HEK293 (cell line): ENCODE results near the gene PDE4B.

ENCODE experiments used
- CTCF ChIA-PET: fragments of 350-600 bp; formaldehyde crosslinking; extraction: SDS; loops from one replicate; lab custom pipeline; 2021; ENCODE audit warnings: antibody characterized with exemption; lab: Yijun Ruan, JAX
- POLR2A ChIA-PET: fragments of 300-600 bp; formaldehyde crosslinking; extraction: SDS; loops from one replicate; lab custom pipeline; 2020; ENCODE audit warnings: antibody characterized with exemption, inconsistent platforms; lab: Yijun Ruan, JAX
- H3K27ac ChIP-seq: fragments of 200-500 bp; sonication (Bioruptor generic); 2 replicates; pipeline ENCODE4 v1.5.1; 2014; ENCODE audit warnings: low read depth, low read length, control low read depth, inconsistent platforms; ENCODE audit errors: extremely low read depth
- H3K36me3 ChIP-seq, 2 experiments: fragments of 200-500 bp in 1 of 2; sonication (Bioruptor generic) in 1 of 2; 1 replicate in 1 of 2; 2 replicates in 1 of 2; pipeline ENCODE4 v1.5.1; 2014 to 2017; ENCODE audit warnings: inconsistent platforms in 2 of 2, low read length in 2 of 2; ENCODE audit not compliant: control insufficient read depth in 2 of 2, insufficient read depth in 1 of 2
- H3K4me1 ChIP-seq: fragments of 200-500 bp; sonication (Bioruptor generic); 2 replicates; pipeline ENCODE4 v1.5.1; 2014; ENCODE audit warnings: mild to moderate bottlenecking, low read length, inconsistent platforms; ENCODE audit not compliant: control insufficient read depth, insufficient read depth
- H3K4me3 ChIP-seq: 2 replicates; pipeline ENCODE4 v1.5.1; 2011; ENCODE audit warnings: low read depth, mild to moderate bottlenecking, control low read depth, low read length, moderate library complexity
- H3K9me3 ChIP-seq: fragments of 200-500 bp; sonication (Bioruptor generic); 2 replicates; pipeline ENCODE4 v1.5.1; 2014; ENCODE audit warnings: low read depth, low read length, inconsistent platforms; ENCODE audit not compliant: control insufficient read depth, insufficient read depth
- EGR2 ChIP-seq: fragments of 450-650 bp; formaldehyde crosslinking; IDR thresholded peaks from 2 replicates; pipeline ENCODE4 v1.5.1; 2016; ENCODE audit warnings: low read depth, missing biosample characterization, missing genetic modification characterization
- FEZF1 ChIP-seq: fragments of 450-650 bp; formaldehyde crosslinking; IDR thresholded peaks from 2 replicates; pipeline ENCODE4 v1.5.1; 2016; ENCODE audit warnings: missing biosample characterization, missing genetic modification characterization
- HOXD13 ChIP-seq: sonication (generic); formaldehyde crosslinking; IDR thresholded peaks from 2 replicates; pipeline ENCODE4 v1.8.0; 2022; ENCODE audit warnings: missing genetic modification reagents, borderline replicate concordance
- SETDB1 ChIP-seq: IDR thresholded peaks from one replicate; pipeline ENCODE4 v1.6.1; 2017; ENCODE audit warnings: mild to moderate bottlenecking, low read length, moderate library complexity, mixed read lengths; ENCODE audit not compliant: insufficient read length
- TRIM28 ChIP-seq: IDR thresholded peaks from 2 replicates; pipeline ENCODE4 v1.6.1; 2011; ENCODE audit warnings: low read length, control low read depth, borderline replicate concordance
- ZBTB21 ChIP-seq: fragments of 450-650 bp; formaldehyde crosslinking; IDR thresholded peaks from 2 replicates; pipeline ENCODE4 v1.5.1; 2017; ENCODE audit warnings: missing biosample characterization, missing genetic modification characterization
- ZNF184 ChIP-seq: fragments of 450-650 bp; IDR thresholded peaks from 2 replicates; pipeline ENCODE4 v1.5.1; 2018; ENCODE audit warnings: missing biosample characterization, mild to moderate bottlenecking, missing genetic modification characterization
- ZNF529 ChIP-seq: fragments of 450-650 bp; formaldehyde crosslinking; IDR thresholded peaks from 2 replicates; pipeline ENCODE4 v1.5.1; 2017; ENCODE audit warnings: missing genetic modification characterization, missing biosample characterization; ENCODE audit not compliant: insufficient replicate concordance
- ZNF623 ChIP-seq: fragments of 450-650 bp; formaldehyde crosslinking; IDR thresholded peaks from 2 replicates; pipeline ENCODE4 v1.5.1; 2016; ENCODE audit warnings: missing biosample characterization, missing genetic modification characterization
- ZNF626 ChIP-seq: fragments of 450-650 bp; sonication (Bioruptor Pico); formaldehyde crosslinking; IDR thresholded peaks from 2 replicates; pipeline ENCODE4 v1.5.1; 2018; ENCODE audit warnings: missing biosample characterization, missing genetic modification characterization, inconsistent platforms
- ZNF843 ChIP-seq: fragments of 450-650 bp; formaldehyde crosslinking; IDR thresholded peaks from 2 replicates; pipeline ENCODE4 v1.5.1; 2016; ENCODE audit warnings: missing biosample characterization, missing genetic modification characterization
- TF ChIP-seq, protein P1 (sequence below): fragments of 450-650 bp; formaldehyde crosslinking; IDR thresholded peaks from 2 replicates; pipeline ENCODE4 v1.5.1; 2016; ENCODE audit warnings: missing biosample characterization, missing genetic modification characterization
- TF ChIP-seq, protein P2 (sequence below): fragments of 450-650 bp; formaldehyde crosslinking; IDR thresholded peaks from 2 replicates; pipeline ENCODE4 v1.5.0; 2017; ENCODE audit warnings: missing biosample characterization, missing genetic modification characterization, borderline replicate concordance
- TF ChIP-seq, protein P3 (sequence below): fragments of 450-650 bp; formaldehyde crosslinking; IDR thresholded peaks from 2 replicates; pipeline ENCODE4; 2016; ENCODE audit warnings: missing biosample characterization, missing genetic modification characterization
- TF ChIP-seq, protein P4 (sequence below): fragments of 450-650 bp; formaldehyde crosslinking; IDR thresholded peaks from 2 replicates; pipeline ENCODE4 v1.5.1; 2016; ENCODE audit warnings: missing biosample characterization, missing genetic modification characterization, low read depth
- TF ChIP-seq, protein P5 (sequence below): fragments of 450-650 bp; formaldehyde crosslinking; IDR thresholded peaks from 2 replicates; pipeline ENCODE4 v1.5.1; 2016; ENCODE audit warnings: missing biosample characterization, missing genetic modification characterization

PDE4B gene

DNA sequence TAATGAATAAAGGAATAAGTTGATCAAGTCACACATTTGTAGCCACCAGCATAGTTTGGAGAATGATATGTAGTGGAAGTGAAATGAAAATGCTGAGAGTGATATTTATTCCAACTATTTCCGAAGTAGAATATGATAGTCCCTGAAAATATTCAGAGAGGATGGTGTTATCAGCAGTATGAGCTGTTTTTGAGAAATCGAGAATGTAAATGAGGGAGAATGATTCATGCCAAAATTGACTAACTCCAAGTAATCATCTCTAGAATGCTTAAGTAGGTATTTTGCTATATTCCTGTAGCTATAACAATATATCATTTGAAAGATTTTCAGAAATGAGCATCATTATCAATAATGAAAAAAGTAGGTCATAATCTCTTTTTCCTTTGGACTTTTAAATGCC lies 178.9 kb downstream of the PDE4B start (continued):
- TF ChIP-seq, protein P1, sequence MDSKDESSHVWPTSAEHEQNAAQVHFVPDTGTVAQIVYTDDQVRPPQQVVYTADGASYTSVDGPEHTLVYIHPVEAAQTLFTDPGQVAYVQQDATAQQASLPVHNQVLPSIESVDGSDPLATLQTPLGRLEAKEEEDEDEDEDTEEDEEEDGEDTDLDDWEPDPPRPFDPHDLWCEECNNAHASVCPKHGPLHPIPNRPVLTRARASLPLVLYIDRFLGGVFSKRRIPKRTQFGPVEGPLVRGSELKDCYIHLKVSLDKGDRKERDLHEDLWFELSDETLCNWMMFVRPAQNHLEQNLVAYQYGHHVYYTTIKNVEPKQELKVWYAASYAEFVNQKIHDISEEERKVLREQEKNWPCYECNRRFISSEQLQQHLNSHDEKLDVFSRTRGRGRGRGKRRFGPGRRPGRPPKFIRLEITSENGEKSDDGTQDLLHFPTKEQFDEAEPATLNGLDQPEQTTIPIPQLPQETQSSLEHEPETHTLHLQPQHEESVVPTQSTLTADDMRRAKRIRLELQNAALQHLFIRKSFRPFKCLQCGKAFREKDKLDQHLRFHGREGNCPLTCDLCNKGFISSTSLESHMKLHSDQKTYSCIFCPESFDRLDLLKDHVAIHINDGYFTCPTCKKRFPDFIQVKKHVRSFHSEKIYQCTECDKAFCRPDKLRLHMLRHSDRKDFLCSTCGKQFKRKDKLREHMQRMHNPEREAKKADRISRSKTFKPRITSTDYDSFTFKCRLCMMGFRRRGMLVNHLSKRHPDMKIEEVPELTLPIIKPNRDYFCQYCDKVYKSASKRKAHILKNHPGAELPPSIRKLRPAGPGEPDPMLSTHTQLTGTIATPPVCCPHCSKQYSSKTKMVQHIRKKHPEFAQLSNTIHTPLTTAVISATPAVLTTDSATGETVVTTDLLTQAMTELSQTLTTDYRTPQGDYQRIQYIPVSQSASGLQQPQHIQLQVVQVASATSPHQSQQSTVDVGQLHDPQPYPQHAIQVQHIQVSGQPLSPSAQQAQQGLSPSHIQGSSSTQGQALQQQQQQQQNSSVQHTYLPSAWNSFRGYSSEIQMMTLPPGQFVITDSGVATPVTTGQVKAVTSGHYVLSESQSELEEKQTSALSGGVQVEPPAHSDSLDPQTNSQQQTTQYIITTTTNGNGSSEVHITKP (tag by site-specific recombination) = no peak
- TF ChIP-seq ZNF529 (tag by site-specific recombination) (no peak), ZNF184 (tag by site-specific recombination) (no peak)

DNA sequence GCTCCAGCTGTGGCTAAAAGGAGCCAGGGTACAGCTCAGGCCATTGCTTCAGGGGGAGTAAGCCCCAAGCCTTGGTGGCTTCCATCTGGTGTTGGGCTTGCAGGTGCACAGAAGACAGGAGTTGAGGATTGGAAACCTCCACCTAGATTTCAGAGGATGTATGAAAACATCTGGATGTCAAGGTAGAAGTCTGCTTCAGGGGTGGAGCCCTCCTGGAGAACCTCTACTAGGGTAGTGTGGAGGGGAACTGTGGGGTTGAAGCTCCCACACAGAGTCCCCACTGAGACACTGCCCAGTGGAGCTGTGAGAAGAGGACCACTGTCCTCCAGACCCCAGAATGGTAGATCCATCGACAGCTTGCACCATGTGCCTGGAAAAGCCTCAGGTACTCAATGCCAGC lies 183.0 kb downstream of the PDE4B start:
- no peak overlapping the region for H3K27ac ChIP-seq
- H3K36me3 ChIP-seq = no peaks in the 10 kb centered on the region
- POLR2A ChIA-PET = no interaction called here
- H3K4me1 ChIP-seq = no peaks in the 10 kb centered on the region
- H3K4me3 ChIP-seq = no peak overlapping the region
- H3K9me3 ChIP-seq = no peaks in the 10 kb centered on the region
- TF ChIP-seq ZNF623 (tag by site-specific recombination) (no peak), SETDB1 (peak; percentile 91), ZBTB21 (tag by site-specific recombination) (no peak), ZNF626 (0 out of 2 replicates have a peak, but pooled peaks have one; percentile 76), EGR2 (tag by site-specific recombination) (no peak)
- TF ChIP-seq, protein P2, sequence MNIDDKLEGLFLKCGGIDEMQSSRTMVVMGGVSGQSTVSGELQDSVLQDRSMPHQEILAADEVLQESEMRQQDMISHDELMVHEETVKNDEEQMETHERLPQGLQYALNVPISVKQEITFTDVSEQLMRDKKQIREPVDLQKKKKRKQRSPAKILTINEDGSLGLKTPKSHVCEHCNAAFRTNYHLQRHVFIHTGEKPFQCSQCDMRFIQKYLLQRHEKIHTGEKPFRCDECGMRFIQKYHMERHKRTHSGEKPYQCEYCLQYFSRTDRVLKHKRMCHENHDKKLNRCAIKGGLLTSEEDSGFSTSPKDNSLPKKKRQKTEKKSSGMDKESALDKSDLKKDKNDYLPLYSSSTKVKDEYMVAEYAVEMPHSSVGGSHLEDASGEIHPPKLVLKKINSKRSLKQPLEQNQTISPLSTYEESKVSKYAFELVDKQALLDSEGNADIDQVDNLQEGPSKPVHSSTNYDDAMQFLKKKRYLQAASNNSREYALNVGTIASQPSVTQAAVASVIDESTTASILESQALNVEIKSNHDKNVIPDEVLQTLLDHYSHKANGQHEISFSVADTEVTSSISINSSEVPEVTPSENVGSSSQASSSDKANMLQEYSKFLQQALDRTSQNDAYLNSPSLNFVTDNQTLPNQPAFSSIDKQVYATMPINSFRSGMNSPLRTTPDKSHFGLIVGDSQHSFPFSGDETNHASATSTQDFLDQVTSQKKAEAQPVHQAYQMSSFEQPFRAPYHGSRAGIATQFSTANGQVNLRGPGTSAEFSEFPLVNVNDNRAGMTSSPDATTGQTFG = no peak
- TF ChIP-seq, protein P3, sequence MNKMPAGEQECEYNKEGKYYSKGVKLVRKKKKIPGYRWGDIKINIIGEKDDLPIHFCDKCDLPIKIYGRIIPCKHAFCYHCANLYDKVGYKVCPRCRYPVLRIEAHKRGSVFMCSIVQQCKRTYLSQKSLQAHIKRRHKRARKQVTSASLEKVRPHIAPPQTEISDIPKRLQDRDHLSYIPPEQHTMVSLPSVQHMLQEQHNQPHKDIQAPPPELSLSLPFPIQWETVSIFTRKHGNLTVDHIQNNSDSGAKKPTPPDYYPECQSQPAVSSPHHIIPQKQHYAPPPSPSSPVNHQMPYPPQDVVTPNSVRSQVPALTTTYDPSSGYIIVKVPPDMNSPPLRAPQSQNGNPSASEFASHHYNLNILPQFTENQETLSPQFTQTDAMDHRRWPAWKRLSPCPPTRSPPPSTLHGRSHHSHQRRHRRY (tag by site-specific recombination) = no peak
- TF ChIP-seq, protein P4, sequence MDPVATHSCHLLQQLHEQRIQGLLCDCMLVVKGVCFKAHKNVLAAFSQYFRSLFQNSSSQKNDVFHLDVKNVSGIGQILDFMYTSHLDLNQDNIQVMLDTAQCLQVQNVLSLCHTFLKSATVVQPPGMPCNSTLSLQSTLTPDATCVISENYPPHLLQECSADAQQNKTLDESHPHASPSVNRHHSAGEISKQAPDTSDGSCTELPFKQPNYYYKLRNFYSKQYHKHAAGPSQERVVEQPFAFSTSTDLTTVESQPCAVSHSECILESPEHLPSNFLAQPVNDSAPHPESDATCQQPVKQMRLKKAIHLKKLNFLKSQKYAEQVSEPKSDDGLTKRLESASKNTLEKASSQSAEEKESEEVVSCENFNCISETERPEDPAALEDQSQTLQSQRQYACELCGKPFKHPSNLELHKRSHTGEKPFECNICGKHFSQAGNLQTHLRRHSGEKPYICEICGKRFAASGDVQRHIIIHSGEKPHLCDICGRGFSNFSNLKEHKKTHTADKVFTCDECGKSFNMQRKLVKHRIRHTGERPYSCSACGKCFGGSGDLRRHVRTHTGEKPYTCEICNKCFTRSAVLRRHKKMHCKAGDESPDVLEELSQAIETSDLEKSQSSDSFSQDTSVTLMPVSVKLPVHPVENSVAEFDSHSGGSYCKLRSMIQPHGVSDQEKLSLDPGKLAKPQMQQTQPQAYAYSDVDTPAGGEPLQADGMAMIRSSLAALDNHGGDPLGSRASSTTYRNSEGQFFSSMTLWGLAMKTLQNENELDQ (tag by site-specific recombination) = no peak
- CTCF ChIA-PET = no interaction called here

DNA sequence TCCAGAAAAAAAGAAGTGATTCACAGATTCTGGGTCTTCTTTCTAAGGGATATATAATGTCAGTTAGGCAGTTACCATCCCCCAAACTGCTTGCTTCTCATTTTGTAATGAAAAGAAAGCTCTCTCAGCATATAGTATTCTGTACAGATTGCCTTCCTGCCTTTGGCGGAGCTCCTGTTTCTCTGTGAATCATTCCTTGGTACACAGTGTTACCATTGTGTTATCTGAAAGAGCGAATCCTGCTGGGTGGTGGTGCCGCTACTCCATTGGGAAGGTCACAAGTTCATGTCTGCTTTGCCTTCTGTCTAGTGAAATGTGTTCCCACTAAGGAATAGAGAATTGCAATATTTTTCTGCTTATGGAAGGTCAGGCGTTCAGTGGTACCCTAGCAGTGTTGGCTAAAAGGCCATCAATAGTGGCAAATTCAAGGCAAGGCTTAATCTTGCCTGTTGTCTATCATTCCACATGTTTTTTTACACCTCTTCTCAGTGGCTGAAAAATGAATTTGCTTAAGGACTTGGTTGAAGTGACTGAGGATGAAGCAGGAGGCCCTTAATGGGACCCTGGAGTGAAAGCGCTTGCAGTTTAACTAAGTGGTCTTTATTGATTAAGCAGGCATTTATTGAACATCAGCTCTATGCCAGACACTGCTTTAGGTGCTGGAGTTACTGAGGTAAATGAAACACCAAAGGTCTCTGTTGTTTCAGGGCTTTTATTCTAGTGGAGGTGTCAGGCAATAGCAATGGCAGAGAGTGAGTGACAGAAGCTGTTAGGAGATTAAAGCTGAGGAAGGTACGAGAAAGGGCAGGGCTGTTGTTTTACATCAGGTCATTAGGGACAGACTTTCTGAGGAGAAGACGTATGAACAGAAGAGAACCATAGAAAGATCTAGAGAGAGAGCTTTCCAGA lies 186.7 kb downstream of the PDE4B start:
- TF ChIP-seq FEZF1 (tag by site-specific recombination) (0 out of 2 replicates have a peak, but pooled peaks have one; percentile 5), TRIM28 (peak; percentile 88), ZNF843 (tag by site-specific recombination) (no peak), HOXD13 (CRISPR knock-in tag) (no peak)
- TF ChIP-seq, protein P5, sequence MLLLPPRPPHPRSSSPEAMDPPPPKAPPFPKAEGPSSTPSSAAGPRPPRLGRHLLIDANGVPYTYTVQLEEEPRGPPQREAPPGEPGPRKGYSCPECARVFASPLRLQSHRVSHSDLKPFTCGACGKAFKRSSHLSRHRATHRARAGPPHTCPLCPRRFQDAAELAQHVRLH (tag by site-specific recombination) = no peak
- TF ChIP-seq, all 188 proteins: peak for 2
- Histone ChIP-seq H3K9me3 (no peaks in the 10 kb centered on the region), H3K27ac (no peak overlapping the region), H3K4me3 (no peak overlapping the region), H3K4me1 (no peaks in the 10 kb centered on the region), H3K36me3 (no peaks in the 10 kb centered on the region)
- CTCF ChIA-PET = interaction anchor here (0.8 kb wide), 1 partner anchor 9 kb away, joined by 3 read pairs; no protein-coding TSS in a partner anchor
- POLR2A ChIA-PET = no interaction called here
